GM18508 (cell line): Measurements from ENCODE around the gene APOBEC4.
A peak's percentile ranks its signal among the peaks of the same experiment; 100 is the strongest.
"Not testable (repeated sequence)": the region's sequence is repeated elsewhere in the genome, so short reads cannot be mapped to it uniquely, and the experiment has no call there.

ENCODE experiments used
- ATAC-seq: cut with Tn5 transposase; IDR thresholded peaks from one replicate; pipeline ENCODE4 v1.9.1; 2021; ENCODE audit warnings: moderate number of reproducible peaks; ENCODE audit not compliant: insufficient read depth, unreplicated experiment

APOBEC4 gene

GRCh38 chr1:183635099-183635605 lies 18.0 kb downstream of the APOBEC4 start:
- no peak for ATAC-seq

- ATAC-seq = no peak
These were observed 18.6 kb downstream of the APOBEC4 start for GRCh38 chr1:183634429-183635065.

GRCh38 chr1:183633676-183634343 lies 19.3 kb downstream of the APOBEC4 start:
- peak; percentile 45 for ATAC-seq

GRCh38 chr1:183632964-183633363 lies 20.2 kb downstream of the APOBEC4 start:
- ATAC-seq = no peak

GRCh38 chr1:183632114-183632513 lies 21.0 kb downstream of the APOBEC4 start:
- ATAC-seq = no peak

- no peak for ATAC-seq
These were observed 22.4 kb downstream of the APOBEC4 start for GRCh38 chr1:183630748-183631147.

- no peak for ATAC-seq
These were observed 24.6 kb downstream of the APOBEC4 start for GRCh38 chr1:183628537-183628936.

GRCh38 chr1:183626236-183626635 lies 26.9 kb downstream of the APOBEC4 start:
- not testable (repeated sequence) for ATAC-seq

- peak; percentile 78 for ATAC-seq
These were observed 30.0 kb downstream of the APOBEC4 start for GRCh38 chr1:183622884-183623785.

- no peak for ATAC-seq
These were observed 31.1 kb downstream of the APOBEC4 start for GRCh38 chr1:183622013-183622412.

GRCh38 chr1:183620311-183620710 lies 32.8 kb downstream of the APOBEC4 start:
- ATAC-seq = no peak

GRCh38 chr1:183619781-183620180 lies 33.3 kb downstream of the APOBEC4 start:
- ATAC-seq = no peak

- ATAC-seq = not testable (repeated sequence)
These were observed 34.9 kb downstream of the APOBEC4 start for GRCh38 chr1:183618202-183618601.

- ATAC-seq = not testable (repeated sequence)
These were observed 40.1 kb downstream of the APOBEC4 start for GRCh38 chr1:183612975-183613374.

GRCh38 chr1:183612407-183612806 lies 40.7 kb downstream of the APOBEC4 start:
- no peak for ATAC-seq

GRCh38 chr1:183611021-183611420 lies 42.1 kb downstream of the APOBEC4 start:
- no peak for ATAC-seq

GRCh38 chr1:183609759-183610452 lies 43.2 kb downstream of the APOBEC4 start:
- ATAC-seq = no peak

- ATAC-seq = no peak
These were observed 43.8 kb downstream of the APOBEC4 start for GRCh38 chr1:183609313-183609712.

- ATAC-seq = peak; percentile 30
These were observed 45.7 kb downstream of the APOBEC4 start for GRCh38 chr1:183607322-183607980.

GRCh38 chr1:183605904-183606303 lies 47.2 kb downstream of the APOBEC4 start:
- no peak for ATAC-seq
